ENCODE measurements around the gene MAP3K9.

DNA sequence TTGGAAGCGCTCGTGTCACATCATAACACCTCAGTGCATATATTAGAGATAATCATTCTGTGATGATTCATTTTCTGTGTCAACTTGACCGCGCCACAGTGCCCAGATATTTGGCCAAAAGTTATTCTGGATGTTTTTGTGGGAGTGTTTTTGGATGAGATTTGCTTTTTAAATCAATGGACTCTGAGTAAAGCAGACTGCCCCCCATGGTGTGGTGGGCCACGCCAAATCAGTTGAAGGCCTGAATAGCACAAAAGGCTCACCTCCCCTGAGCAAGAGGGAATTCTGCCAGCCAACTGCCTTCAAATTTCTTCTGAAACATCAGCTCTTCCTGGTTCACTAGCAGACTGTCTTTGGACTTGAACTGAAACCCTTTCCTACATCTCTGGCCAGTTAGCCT lies 24.6 kb upstream of the MAP3K9 start:
- no peak for TF ChIP-seq CTCF (IDR thresholded peaks at IDR 0.05)
- TF ChIP-seq POLR2A (IDR thresholded peaks at IDR 0.05): no peak

Measured in suprapubic skin (tissue), 3 donors.